ENCODE results near the gene ADAMTS13. TPM values are rescaled to one million over a fixed set of nuclear protein-coding genes. Genes with fewer than 3 reads are reported as not detected.
A peak's percentile ranks its signal among the peaks of the same experiment; 100 is the strongest.

Gene ADAMTS13
- total and polyA plus RNA-seq, 9 of the 15 experiments (the other 6 are each of a cell fraction or from before 2014, with no cell fraction given) = 0.03 to 0.20 (median 0.04) TPM; not detected in 4

DNA sequence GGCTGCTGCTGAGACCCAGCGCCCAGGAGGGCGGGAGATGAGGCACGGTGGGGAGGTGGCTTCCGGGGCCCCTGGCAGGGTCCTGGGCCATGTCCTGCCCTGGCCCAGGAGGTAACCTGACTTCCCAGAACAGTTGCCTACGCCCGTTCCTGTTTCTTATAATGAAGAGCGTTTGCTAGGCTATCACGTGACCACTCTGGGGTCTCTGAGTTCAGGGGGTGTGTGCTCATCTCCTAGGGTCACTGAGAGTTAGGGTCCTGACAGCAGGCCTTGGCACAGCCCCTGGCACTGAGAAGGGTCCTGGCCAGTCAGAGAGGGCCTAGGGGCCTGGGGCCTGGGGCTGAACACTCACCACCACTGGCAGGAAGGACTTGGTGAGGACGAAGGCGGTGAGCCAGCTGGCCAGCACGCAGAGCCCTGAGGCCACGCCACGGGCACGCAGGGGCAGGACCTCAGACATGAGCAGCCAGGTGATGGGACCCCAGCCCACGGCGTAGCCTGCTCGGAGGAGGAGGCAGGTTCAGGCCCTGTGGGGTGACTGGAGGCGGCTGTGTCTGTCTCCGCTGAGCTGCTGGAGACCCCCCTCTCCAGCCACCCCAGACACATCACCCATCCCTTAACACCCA lies 50.7 kb downstream of the ADAMTS13 start (continued):
- TF ChIP-seq BMI1 (IDR thresholded peaks at IDR 0.05; ENCODE audit: low read length) = no peak
- TF ChIP-seq TOE1 (IDR thresholded peaks at IDR 0.05; ENCODE audit: borderline replicate concordance) = 0 out of 2 replicates have a peak, but pooled peaks have one; percentile 26
- no peak for TF ChIP-seq TOE1 (CRISPR knock-in tag; IDR thresholded peaks at IDR 0.05; ENCODE audit: borderline replicate concordance, low read depth)
- TF ChIP-seq ARID3A (IDR thresholded peaks at IDR 0.05; ENCODE audit: borderline replicate concordance, low read depth, low read length) = no peak
- no peak for TF ChIP-seq TFAM (CRISPR knock-in tag; conservative IDR thresholded peaks at IDR 0.05)
- TF ChIP-seq, protein P1, sequence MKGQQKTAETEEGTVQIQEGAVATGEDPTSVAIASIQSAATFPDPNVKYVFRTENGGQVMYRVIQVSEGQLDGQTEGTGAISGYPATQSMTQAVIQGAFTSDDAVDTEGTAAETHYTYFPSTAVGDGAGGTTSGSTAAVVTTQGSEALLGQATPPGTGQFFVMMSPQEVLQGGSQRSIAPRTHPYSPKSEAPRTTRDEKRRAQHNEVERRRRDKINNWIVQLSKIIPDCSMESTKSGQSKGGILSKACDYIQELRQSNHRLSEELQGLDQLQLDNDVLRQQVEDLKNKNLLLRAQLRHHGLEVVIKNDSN (CRISPR knock-in tag; IDR thresholded peaks at IDR 0.05) = peak; percentile 50
- no peak for TF ChIP-seq SRF (CRISPR knock-in tag; IDR thresholded peaks at IDR 0.05)
- TF ChIP-seq, protein P2, sequence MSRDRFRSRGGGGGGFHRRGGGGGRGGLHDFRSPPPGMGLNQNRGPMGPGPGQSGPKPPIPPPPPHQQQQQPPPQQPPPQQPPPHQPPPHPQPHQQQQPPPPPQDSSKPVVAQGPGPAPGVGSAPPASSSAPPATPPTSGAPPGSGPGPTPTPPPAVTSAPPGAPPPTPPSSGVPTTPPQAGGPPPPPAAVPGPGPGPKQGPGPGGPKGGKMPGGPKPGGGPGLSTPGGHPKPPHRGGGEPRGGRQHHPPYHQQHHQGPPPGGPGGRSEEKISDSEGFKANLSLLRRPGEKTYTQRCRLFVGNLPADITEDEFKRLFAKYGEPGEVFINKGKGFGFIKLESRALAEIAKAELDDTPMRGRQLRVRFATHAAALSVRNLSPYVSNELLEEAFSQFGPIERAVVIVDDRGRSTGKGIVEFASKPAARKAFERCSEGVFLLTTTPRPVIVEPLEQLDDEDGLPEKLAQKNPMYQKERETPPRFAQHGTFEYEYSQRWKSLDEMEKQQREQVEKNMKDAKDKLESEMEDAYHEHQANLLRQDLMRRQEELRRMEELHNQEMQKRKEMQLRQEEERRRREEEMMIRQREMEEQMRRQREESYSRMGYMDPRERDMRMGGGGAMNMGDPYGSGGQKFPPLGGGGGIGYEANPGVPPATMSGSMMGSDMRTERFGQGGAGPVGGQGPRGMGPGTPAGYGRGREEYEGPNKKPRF (IDR thresholded peaks at IDR 0.05; ENCODE audit: low read depth, low read length) = no peak
- no peak for TF ChIP-seq ZFPM2 (CRISPR knock-in tag; IDR thresholded peaks at IDR 0.05)
- TF ChIP-seq CHCHD3 (CRISPR knock-in tag; IDR thresholded peaks at IDR 0.05) = no peak
